Ramos (cell line): Measurements from ENCODE around the gene PRDM16.

ENCODE experiments used
- in situ Hi-C: fragments of 300-500 bp; cut with MboI; formaldehyde crosslinking; loops from one replicate; pipeline ENCODE4 v1.14.3; 2022; ENCODE audit warnings: low sequenced_read_pairs; ENCODE audit not compliant: unreplicated experiment

PRDM16 gene

GRCh38 chr1:3297756-3298155, 228.8 kb downstream of the PRDM16 start:
- in situ Hi-C loops, result no loop called here

GRCh38 chr1:3298197-3298596, 229.2 kb downstream of the PRDM16 start:
- in situ Hi-C loops, result no loop called here

- in situ Hi-C loops, result loop anchor here (25.0 kb wide), 1 partner anchor 292 kb away; the partner anchor contains the start of gene ACTRT2
These were observed 235.2 kb downstream of the PRDM16 start for GRCh38 chr1:3304246-3304645.

- in situ Hi-C loops, result loop anchor here (25.0 kb wide), 1 partner anchor 292 kb away; the partner anchor contains the start of gene ACTRT2
These were observed 235.7 kb downstream of the PRDM16 start for GRCh38 chr1:3304692-3305091.

- in situ Hi-C loops, result loop anchor here (25.0 kb wide), 1 partner anchor 293 kb away; the partner anchor contains the start of gene ACTRT2
These were observed 236.2 kb downstream of the PRDM16 start for GRCh38 chr1:3305156-3305555.

GRCh38 chr1:3306583-3307291, 237.7 kb downstream of the PRDM16 start:
- in situ Hi-C loops, result loop anchor here (25.0 kb wide), 1 partner anchor 294 kb away; the partner anchor contains the start of gene ACTRT2

GRCh38 chr1:3307359-3307758, 238.4 kb downstream of the PRDM16 start:
- in situ Hi-C loops, result loop anchor here (25.0 kb wide), 1 partner anchor 295 kb away; the partner anchor contains the start of gene ACTRT2

GRCh38 chr1:3308053-3308452, 239.1 kb downstream of the PRDM16 start:
- in situ Hi-C loops, result loop anchor here (25.0 kb wide), 1 partner anchor 296 kb away; the partner anchor contains the start of gene ACTRT2

GRCh38 chr1:3310718-3311400, 241.9 kb downstream of the PRDM16 start:
- in situ Hi-C loops, result loop anchor here (25.0 kb wide), 1 partner anchor 299 kb away; the partner anchor contains the start of gene ACTRT2

- in situ Hi-C loops, result loop anchor here (25.0 kb wide), 1 partner anchor 299 kb away; the partner anchor contains the start of gene ACTRT2
These were observed 242.7 kb downstream of the PRDM16 start for GRCh38 chr1:3311711-3312110.

- in situ Hi-C loops, result loop anchor here (25.0 kb wide), 1 partner anchor 300 kb away; the partner anchor contains the start of gene ACTRT2
These were observed 243.4 kb downstream of the PRDM16 start for GRCh38 chr1:3312310-3312897.

- in situ Hi-C loops, result loop anchor here (25.0 kb wide), 1 partner anchor 301 kb away; the partner anchor contains the start of gene ACTRT2
These were observed 244.0 kb downstream of the PRDM16 start for GRCh38 chr1:3312898-3313575.

- in situ Hi-C loops, result loop anchor here (25.0 kb wide), 1 partner anchor 301 kb away; the partner anchor contains the start of gene ACTRT2
These were observed 244.6 kb downstream of the PRDM16 start for GRCh38 chr1:3313576-3313950.

- in situ Hi-C loops, result loop anchor here (25.0 kb wide), 1 partner anchor 302 kb away; the partner anchor contains the start of gene ACTRT2
These were observed 245.7 kb downstream of the PRDM16 start for GRCh38 chr1:3314491-3315381.

- in situ Hi-C loops, result loop anchor here (25.0 kb wide), 1 partner anchor 303 kb away; the partner anchor contains the start of gene ACTRT2
These were observed 246.7 kb downstream of the PRDM16 start for GRCh38 chr1:3315399-3316339.

GRCh38 chr1:3316340-3316943, 247.4 kb downstream of the PRDM16 start:
- in situ Hi-C loops, result loop anchor here (25.0 kb wide), 1 partner anchor 304 kb away; the partner anchor contains the start of gene ACTRT2

- in situ Hi-C loops, result loop anchor here (25.0 kb wide), 1 partner anchor 305 kb away; the partner anchor contains the start of gene ACTRT2
These were observed 248.5 kb downstream of the PRDM16 start for GRCh38 chr1:3317456-3317855.
